ENCODE data around the gene ATP9B. TPM values are rescaled to one million over a fixed set of nuclear protein-coding genes. Genes with fewer than 3 reads are reported as not detected.
"Not testable (repeated sequence)": the region's sequence is repeated elsewhere in the genome, so short reads cannot be mapped to it uniquely, and the experiment has no call there.

Gene ATP9B
- total RNA-seq, 1 donor from 2014 or later: 10.8 TPM

DNA sequence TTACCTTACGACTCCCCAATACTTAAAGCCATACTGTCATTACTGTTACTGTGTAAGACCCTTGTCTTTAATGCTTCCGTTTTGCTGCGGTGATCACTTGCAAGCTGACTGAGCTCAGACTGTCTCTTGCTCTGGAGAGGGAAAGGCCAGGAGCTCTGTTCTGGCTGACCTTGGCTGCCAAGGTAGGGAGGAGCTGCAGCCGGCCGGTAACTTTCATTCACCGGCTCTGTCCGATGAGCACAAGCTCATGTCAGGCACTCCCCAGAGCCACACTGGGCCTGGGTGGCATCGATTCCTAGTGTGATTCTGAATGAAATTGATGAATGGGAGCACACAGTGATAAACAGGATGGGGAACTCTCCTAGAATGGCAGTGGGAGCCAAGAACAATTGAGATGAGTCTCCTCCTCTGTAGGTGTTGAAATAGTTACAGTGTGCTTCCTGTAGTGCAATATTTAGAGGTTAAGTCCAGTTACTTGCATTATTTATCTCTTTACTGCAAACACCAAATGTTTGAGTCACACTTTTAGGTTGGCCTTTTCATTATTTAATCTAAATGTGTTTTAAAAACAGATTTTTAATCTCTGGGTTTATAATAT lies 100.9 kb downstream of the ATP9B start:
- no peak for TF ChIP-seq CTCF (IDR thresholded peaks at IDR 0.05; ENCODE audit: insufficient read depth, low read length, severe bottlenecking)
- no peaks in the 10 kb centered on the region for H3K27me3 ChIP-seq (ENCODE audit: control insufficient read depth, insufficient read depth, low read length)
- H3K36me3 ChIP-seq (ENCODE audit: control insufficient read depth, insufficient read depth, low read length): peaks cover 2% of the 10 kb centered on the region
- FAIRE-seq: no peak
- no peak overlapping the region for H3K4me3 ChIP-seq (ENCODE audit: low read depth, low read length)
- DNase-seq (ENCODE audit: low read depth): peak; percentile 29

- not testable (repeated sequence) for FAIRE-seq; H3K4me3 ChIP-seq (ENCODE audit: low read depth, low read length); H3K27me3 ChIP-seq (ENCODE audit: control insufficient read depth, insufficient read depth, low read length); H3K36me3 ChIP-seq (ENCODE audit: control insufficient read depth, insufficient read depth, low read length); DNase-seq (ENCODE audit: low read depth)
These were observed 103.1 kb downstream of the ATP9B start for GRCh38 chr18:79172331-79172730.

DNA sequence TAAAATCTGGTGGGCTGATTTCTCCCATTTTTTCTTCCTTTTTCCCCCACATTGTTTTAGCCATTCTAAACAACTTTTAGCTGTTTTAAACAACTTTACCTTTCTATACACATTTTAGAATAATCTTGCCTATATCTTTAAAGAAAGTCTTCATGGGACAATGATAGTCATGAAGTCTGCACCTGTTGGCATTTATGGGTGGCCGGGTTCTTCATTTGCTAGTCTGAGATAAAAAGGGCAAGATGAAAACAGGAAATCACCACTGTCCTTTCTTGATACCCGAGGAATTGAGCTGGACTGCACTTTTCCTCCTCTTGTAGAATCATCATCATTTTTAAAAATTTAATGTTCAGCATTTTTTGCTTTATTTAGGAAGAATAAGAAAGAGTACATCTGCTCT lies 104.5 kb downstream of the ATP9B start:
- no peaks in the 10 kb centered on the region for H3K27me3 ChIP-seq (ENCODE audit: control insufficient read depth, insufficient read depth, low read length)
- DNase-seq (ENCODE audit: low read depth) (no peak), FAIRE-seq (no peak)
- no peaks in the 10 kb centered on the region for H3K36me3 ChIP-seq (ENCODE audit: control insufficient read depth, insufficient read depth, low read length)
- H3K4me3 ChIP-seq (ENCODE audit: low read depth, low read length): no peak overlapping the region
- no peak for TF ChIP-seq CTCF (IDR thresholded peaks at IDR 0.05; ENCODE audit: insufficient read depth, low read length, severe bottlenecking)

DNA sequence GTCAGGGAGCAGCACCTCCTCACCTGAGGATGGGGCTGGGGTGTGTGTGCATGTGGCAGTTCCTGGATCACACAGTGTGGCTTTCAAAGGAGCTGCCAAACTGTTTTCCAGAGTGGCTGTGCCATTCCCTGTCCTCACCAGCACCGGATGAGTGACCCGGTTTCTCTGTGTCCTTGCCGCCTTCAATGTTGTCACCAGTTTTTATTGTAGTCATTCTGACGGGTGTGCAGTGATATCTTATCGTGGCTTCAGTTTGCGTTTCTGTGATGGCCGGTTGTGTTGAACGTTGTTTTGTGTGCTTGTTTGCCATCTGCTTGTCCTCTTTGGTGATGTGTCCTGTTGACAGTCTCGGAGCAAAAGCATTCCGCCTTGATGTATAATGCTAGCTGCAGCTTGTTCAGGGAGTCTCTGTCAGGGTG lies 108.9 kb downstream of the ATP9B start:
- FAIRE-seq (no peak), DNase-seq (ENCODE audit: low read depth) (no peak)
- Histone ChIP-seq H3K36me3 (ENCODE audit: control insufficient read depth, insufficient read depth, low read length) (no peaks in the 10 kb centered on the region), H3K4me3 (ENCODE audit: low read depth, low read length) (no peak overlapping the region), H3K27me3 (ENCODE audit: control insufficient read depth, insufficient read depth, low read length) (no peaks in the 10 kb centered on the region)
- TF ChIP-seq CTCF (IDR thresholded peaks at IDR 0.05; ENCODE audit: insufficient read depth, low read length, severe bottlenecking): no peak

DNA sequence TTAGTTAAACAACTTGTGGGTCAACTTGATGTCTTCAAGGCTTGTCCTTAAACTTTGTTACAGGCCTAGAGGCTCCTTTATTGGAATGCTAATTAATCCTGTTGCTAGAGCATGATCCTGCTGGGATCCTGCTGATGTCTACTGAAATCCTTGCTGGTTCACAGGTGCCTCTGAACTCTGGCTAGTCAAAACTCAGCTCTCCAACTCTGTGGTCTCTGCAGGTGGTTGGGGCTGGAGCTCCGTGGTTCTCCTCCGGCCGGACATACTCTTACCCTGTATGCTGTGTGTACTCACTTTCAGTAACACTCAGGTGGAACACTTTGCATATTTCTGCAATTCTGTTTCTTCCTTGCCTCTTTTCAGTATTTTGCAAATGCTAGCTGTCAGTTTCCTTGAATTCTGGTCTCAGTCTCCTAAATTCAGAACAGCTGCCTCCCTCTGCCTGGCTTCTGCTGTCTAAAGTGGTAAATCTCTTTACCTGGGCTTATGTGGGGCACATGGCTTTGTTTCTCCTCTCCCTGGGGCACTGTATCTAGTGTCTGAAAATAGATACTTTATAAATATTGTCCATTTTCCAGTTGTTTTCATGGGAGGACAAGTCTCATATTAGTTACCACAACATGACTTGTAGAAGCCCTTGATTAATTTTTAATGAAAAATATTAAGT lies 113.0 kb downstream of the ATP9B start:
- no peaks in the 10 kb centered on the region for H3K27me3 ChIP-seq (ENCODE audit: control insufficient read depth, insufficient read depth, low read length)
- H3K36me3 ChIP-seq (ENCODE audit: control insufficient read depth, insufficient read depth, low read length): no peaks in the 10 kb centered on the region
- TF ChIP-seq CTCF (IDR thresholded peaks at IDR 0.05; ENCODE audit: insufficient read depth, low read length, severe bottlenecking): no peak
- FAIRE-seq: no peak
- H3K4me3 ChIP-seq (ENCODE audit: low read depth, low read length): no peak overlapping the region
- DNase-seq (ENCODE audit: low read depth): no peak

DNA sequence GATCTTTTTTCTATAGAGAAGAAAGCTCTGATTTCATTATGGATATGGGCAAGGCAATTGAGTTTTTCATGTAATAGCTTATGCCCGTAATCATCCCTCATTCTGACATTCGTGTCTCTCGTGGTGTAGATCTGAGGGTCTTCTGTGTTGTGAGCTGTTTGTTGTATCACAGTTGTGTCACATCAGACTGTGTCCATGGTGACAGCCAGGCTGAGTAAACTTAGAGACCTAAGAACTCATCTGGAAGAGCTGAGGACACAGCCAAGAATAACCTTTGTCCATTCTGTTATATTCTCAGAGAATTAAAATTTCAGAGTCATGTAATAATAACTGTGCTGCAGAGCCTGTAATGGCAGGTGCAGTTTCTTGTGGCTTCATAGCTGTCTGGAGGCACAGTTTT lies 116.5 kb downstream of the ATP9B start:
- H3K36me3 ChIP-seq (ENCODE audit: control insufficient read depth, insufficient read depth, low read length): no peaks in the 10 kb centered on the region
- H3K27me3 ChIP-seq (ENCODE audit: control insufficient read depth, insufficient read depth, low read length): no peaks in the 10 kb centered on the region
- DNase-seq (ENCODE audit: low read depth): no peak
- H3K4me3 ChIP-seq (ENCODE audit: low read depth, low read length): no peak overlapping the region
- FAIRE-seq: no peak
- no peak for TF ChIP-seq CTCF (IDR thresholded peaks at IDR 0.05; ENCODE audit: insufficient read depth, low read length, severe bottlenecking)
